ENCODE measurements around the gene AQP11. TPM values are rescaled to one million over a fixed set of nuclear protein-coding genes. Genes with fewer than 3 reads are reported as not detected.

The AQP11 gene
- total RNA-seq, 1 experiment from 2014 or later = 12.7 TPM

DNA sequence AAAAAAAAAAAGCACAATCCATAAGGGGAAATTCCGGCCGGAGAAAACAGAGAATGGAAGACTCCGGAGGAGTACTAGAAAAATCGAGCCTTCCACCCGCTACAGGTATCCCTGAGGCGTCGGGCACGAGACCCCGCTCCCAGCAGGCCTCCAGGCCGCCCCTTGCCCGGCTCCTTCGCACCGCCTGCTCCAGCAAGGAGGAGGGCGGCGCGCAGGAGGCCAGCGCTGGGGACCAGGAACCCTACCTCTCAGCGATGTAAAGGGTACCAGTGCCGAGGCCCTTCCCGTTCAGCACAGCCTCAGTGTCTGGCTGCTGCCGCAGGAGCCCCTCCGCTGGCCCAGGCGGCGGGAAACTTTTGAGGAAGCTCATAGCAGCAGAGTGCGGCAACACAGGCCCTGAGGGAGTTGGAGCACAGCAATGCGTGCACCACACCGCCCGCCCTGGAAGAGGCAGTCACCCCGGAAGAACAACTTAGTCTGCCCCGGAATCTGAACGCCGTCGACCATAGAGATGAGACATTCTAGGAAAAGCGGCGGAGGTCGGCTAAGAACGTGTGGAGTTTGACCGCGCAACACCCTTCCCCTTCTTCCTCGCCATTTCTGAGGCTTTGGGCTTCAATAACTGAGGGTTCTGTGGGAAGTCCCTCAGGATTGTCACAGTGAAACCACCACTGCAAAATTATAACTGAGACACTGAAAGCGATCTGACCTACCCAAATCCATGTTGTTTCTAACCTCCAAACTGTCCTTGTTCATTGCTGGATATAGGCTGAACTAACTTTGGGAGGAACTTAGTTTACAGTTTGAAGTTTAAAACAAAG, 47.8 kb downstream of the AQP11 start, which contains the start of gene CLNS1A:
CLNS1A (minus strand) TSS at position 450 of the 821 bp plus-strand sequence; CDS start at position 370, 80 bp downstream.
- H3K36me3 ChIP-seq (ENCODE audit: control insufficient read depth, insufficient read depth, low read length) = no peaks in the 10 kb centered on the region
- peak within 1 kb of the TSS; percentile 85 for H3K27ac Mint-ChIP-seq (ENCODE audit: unreplicated experiment)
- H3K9me3 Mint-ChIP-seq (ENCODE audit: unreplicated experiment) = no peaks in the 10 kb centered on the region
- no peaks in the 10 kb centered on the region for H3K27me3 Mint-ChIP-seq (ENCODE audit: insufficient read depth, unreplicated experiment)
- TF ChIP-seq, protein P1, sequence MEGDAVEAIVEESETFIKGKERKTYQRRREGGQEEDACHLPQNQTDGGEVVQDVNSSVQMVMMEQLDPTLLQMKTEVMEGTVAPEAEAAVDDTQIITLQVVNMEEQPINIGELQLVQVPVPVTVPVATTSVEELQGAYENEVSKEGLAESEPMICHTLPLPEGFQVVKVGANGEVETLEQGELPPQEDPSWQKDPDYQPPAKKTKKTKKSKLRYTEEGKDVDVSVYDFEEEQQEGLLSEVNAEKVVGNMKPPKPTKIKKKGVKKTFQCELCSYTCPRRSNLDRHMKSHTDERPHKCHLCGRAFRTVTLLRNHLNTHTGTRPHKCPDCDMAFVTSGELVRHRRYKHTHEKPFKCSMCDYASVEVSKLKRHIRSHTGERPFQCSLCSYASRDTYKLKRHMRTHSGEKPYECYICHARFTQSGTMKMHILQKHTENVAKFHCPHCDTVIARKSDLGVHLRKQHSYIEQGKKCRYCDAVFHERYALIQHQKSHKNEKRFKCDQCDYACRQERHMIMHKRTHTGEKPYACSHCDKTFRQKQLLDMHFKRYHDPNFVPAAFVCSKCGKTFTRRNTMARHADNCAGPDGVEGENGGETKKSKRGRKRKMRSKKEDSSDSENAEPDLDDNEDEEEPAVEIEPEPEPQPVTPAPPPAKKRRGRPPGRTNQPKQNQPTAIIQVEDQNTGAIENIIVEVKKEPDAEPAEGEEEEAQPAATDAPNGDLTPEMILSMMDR (IDR thresholded peaks at IDR 0.05; ENCODE audit: insufficient read depth in 1 of 2, low read depth in 1 of 2, low read length in 1 of 2, severe bottlenecking in 1 of 2, unreplicated experiment in 1 of 2) = peak in 1 of 2 experiments; percentile 8
- H3K4me1 ChIP-seq = peaks cover 4% of the 10 kb centered on the region
- CTCF ChIA-PET = no interaction called here
- no TSS peak for BruUV-seq (replicated peaks)
- POLR2A ChIA-PET = interaction anchor here (0.7 to 0.8 kb wide), 2 partner anchors 357 to 986 kb away, joined by 4 to 6 read pairs; partner anchors contain the start of gene INTS4
- peak within 1 kb of the TSS; percentile 80 for H3K4me3 ChIP-seq (ENCODE audit: low read depth, low read length)
- peaks cover 39% of the 10 kb centered on the region for H3K36me3 Mint-ChIP-seq (ENCODE audit: insufficient read depth, unreplicated experiment)
- peaks cover 7% of the 10 kb centered on the region; the same call in 1 of the 2 replicates for H3K9me3 ChIP-seq
- no peaks in the 10 kb centered on the region for H3K27me3 ChIP-seq (replicated peaks; ENCODE audit: control insufficient read depth, insufficient read depth, low read length)
- intact Hi-C loops (cut with micrococcal nuclease; ENCODE audit: unreplicated experiment) = loop anchor here (1.0 to 2.0 kb wide), 4 partner anchors 33 to 357 kb away; partner anchors contain the start of genes AAMDC, INTS4 and RSF1
- H3K4me3 Mint-ChIP-seq (ENCODE audit: unreplicated experiment) = peak within 1 kb of the TSS; percentile 88
- peak; percentile 95 to 96 for DNase-seq
- H3K4me1 Mint-ChIP-seq (ENCODE audit: low read depth, unreplicated experiment) = peaks cover 15% of the 10 kb centered on the region

DNA sequence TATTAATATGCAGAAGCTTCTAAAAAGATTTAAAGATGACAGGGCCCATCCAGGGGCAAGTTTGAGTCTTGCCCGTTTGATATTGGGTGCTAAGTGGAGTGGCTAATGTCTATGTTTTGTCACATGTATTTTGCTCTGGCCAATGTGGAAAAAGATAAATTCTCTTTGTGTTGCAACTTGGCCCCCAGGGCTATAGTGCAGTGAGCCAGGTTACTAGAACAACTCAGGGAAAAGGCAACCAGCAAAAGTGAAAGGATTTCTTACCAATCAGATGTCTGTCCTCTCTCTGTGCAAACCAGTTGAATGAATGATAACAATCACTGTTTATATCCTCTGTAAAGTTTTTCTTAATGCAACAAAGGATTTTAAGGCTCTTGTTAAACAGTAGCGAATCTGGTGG, 52.5 kb downstream of the AQP11 start:
- BruUV-seq (replicated peaks) = no TSS peak
- intact Hi-C loops (cut with micrococcal nuclease; ENCODE audit: unreplicated experiment) = no loop called here
- Mint-ChIP-seq H3K4me3 (ENCODE audit: unreplicated experiment) (no peak overlapping the region), H3K9me3 (ENCODE audit: unreplicated experiment) (no peaks in the 10 kb centered on the region), H3K4me1 (ENCODE audit: low read depth, unreplicated experiment) (peaks cover 5% of the 10 kb centered on the region), H3K27ac (ENCODE audit: unreplicated experiment) (no peak overlapping the region), H3K36me3 (ENCODE audit: insufficient read depth, unreplicated experiment) (peaks cover 9% of the 10 kb centered on the region), H3K27me3 (ENCODE audit: insufficient read depth, unreplicated experiment) (no peaks in the 10 kb centered on the region)
- POLR2A ChIA-PET = interaction anchor here (0.8 kb wide), 1 partner anchor 12 kb away, joined by 3 read pairs; no protein-coding TSS in a partner anchor
- CTCF ChIA-PET = interaction anchor here (0.5 kb wide), 1 partner anchor 1119 kb away, joined by 3 read pairs; no protein-coding TSS in a partner anchor
- peaks cover 9% of the 10 kb centered on the region for H3K4me1 ChIP-seq
- no peaks in the 10 kb centered on the region for H3K36me3 ChIP-seq (ENCODE audit: control insufficient read depth, insufficient read depth, low read length)
- peaks cover 7% of the 10 kb centered on the region; the same call in 1 of the 2 replicates for H3K9me3 ChIP-seq
- TF ChIP-seq, protein P1 (IDR thresholded peaks at IDR 0.05; ENCODE audit: insufficient read depth in 1 of 2, low read depth in 1 of 2, low read length in 1 of 2, severe bottlenecking in 1 of 2, unreplicated experiment in 1 of 2) = no peak
- H3K4me3 ChIP-seq (ENCODE audit: low read depth, low read length) = no peak overlapping the region
- H3K27me3 ChIP-seq (replicated peaks; ENCODE audit: control insufficient read depth, insufficient read depth, low read length) = no peaks in the 10 kb centered on the region
- DNase-seq = no peak

DNA sequence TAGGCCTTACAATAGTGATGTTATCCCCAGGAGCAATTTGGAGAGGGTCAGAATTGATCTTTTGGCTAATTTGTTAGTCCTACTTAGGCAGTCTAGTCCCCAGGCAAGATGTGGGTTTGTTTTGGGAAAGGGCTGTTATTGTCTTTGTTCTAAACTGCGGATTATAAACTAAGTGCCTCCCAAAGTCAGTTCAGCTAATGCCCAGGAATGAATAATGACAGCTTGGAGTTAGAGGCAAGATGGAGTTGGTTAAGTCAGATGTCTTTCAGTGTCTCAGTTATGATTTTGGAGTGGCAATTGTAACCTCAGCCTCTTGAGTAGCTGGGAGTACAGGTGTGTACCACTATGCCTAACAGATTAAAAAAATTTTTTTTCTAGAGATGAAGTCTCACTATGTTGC, 55.1 kb downstream of the AQP11 start:
- Mint-ChIP-seq H3K27ac (ENCODE audit: unreplicated experiment) (no peak overlapping the region), H3K9me3 (ENCODE audit: unreplicated experiment) (no peaks in the 10 kb centered on the region), H3K4me1 (ENCODE audit: low read depth, unreplicated experiment) (peaks cover 5% of the 10 kb centered on the region), H3K4me3 (ENCODE audit: unreplicated experiment) (no peak overlapping the region), H3K36me3 (ENCODE audit: insufficient read depth, unreplicated experiment) (no peaks in the 10 kb centered on the region), H3K27me3 (ENCODE audit: insufficient read depth, unreplicated experiment) (no peaks in the 10 kb centered on the region)
- Histone ChIP-seq H3K4me1 (peaks cover 5% of the 10 kb centered on the region; the same call in 1 of the 2 replicates), H3K27me3 (replicated peaks; ENCODE audit: control insufficient read depth, insufficient read depth, low read length) (no peaks in the 10 kb centered on the region), H3K4me3 (ENCODE audit: low read depth, low read length) (no peak overlapping the region), H3K9me3 (peaks cover 7% of the 10 kb centered on the region; the same call in 1 of the 2 replicates), H3K36me3 (ENCODE audit: control insufficient read depth, insufficient read depth, low read length) (no peaks in the 10 kb centered on the region)
- intact Hi-C loops (cut with micrococcal nuclease; ENCODE audit: unreplicated experiment) = no loop called here
- ChIA-PET CTCF (no interaction called here), POLR2A (no interaction called here)
- BruUV-seq (replicated peaks) = no TSS peak
- DNase-seq = no peak
- TF ChIP-seq, protein P1 (IDR thresholded peaks at IDR 0.05; ENCODE audit: insufficient read depth in 1 of 2, low read depth in 1 of 2, low read length in 1 of 2, severe bottlenecking in 1 of 2, unreplicated experiment in 1 of 2) = no peak

All from Caco-2 (cell line).